ENCODE results near the gene NEDD4L.
"Not testable (repeated sequence)": the region's sequence is repeated elsewhere in the genome, so short reads cannot be mapped to it uniquely, and the experiment has no call there.

The NEDD4L gene

DNA sequence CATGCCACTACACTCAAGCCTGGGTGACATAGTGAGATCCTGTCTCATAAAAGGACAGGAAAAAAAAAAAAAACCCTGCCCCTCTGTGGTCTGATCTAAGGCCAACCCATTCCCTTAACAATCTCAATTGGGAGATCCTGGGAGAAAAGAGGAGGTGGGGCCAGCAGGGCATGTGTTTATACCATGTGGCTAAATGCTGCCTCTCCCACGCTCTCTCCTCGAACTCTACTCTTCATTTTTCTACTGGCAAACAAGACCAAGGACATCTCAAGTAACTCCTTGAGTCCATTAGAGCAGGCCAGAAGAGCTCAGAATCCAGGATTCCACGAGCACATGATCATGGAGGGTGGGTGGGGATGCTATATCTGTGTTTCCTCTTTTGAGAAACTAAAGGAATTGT lies 16.7 kb upstream of the NEDD4L start:
- no peak for DNase-seq

DNA sequence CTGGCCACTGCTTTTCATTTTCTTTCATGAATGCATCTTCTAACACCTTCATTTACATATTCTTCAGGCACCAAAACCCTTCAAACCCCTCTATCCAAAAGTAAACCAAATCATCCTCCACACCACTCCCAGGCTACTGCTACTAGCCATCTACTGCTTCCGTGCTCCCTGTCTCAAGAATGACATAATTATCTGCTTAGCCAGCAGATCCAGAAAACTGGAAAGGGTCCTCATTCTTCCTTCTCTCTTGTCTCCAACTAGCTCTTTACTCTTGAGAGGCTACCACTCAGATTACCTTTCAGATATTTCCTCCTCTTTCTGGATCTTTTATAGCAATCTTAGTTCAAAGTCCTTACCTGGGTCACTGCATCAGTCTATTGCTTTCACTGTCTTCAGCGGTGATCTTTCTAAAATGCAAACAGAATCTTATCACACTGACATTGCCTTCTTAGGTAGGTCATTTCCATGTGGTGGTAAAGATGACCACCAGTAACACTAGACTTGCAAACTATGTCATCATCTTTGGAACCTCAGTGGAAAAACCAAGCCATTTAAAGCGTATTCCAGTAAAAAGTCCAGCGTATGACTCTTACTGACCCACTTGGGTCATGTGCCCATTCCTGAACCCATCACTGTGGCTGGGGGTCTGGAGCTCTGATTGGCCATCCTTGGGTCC lies 15.8 kb upstream of the NEDD4L start:
- DNase-seq = no peak

DNA sequence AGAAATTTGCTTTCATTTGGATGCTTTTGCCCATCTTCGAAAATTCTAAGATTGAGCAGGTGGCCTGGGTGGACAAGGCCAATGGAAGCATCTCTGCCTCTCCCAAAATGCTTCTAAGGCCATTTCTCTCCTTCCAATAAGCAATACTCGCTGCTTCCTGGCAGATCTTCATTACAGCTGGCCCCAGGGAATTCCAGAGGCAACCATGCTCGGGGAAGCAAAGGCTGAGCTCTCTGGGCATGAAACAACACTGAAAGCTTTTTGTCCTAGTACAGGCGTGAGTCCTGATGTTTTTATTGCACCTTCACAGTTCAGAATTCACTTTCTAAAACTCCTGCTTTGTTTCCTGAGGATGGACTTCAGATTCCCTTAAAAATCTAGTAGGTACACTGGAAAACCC lies 11.8 kb upstream of the NEDD4L start:
- peak; percentile 19 for DNase-seq

DNA sequence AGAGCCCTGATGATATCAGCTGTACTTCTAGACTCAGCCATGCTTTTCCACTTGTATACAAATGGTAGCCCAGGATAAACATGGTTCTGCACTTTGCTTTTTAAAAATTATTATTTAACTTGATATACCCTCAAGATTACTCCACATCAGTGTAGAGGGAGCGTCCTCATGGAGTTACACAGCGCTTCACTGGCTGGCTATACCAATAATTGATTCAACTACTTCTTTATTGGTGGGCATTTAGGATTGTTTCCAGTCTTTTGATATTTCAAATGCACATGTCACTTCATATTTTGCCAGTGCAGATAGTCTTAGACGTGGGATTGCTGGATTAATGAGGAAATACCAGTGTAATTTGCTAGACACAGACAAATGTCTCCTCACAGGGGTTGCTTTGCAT lies 10.8 kb upstream of the NEDD4L start:
- DNase-seq = no peak

DNA sequence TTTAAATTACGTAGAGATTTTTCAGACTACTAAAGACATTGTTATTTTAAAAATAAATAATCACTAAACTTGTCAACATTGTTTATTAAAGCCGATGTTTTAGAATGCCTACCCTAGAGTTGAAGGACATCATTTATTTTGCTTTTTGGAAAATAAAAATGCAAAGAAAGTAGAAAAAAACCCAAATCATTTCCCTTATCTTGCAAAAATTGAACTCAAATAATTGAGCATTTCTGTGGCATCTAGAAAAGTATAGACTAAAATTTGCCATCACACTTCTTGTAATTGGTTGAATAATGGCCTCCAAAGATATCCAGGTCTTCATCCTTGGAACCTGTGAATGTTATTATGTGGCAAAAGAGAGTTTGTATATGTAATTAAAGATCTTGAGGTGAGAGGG lies 9.7 kb upstream of the NEDD4L start:
- no peak for DNase-seq

DNA sequence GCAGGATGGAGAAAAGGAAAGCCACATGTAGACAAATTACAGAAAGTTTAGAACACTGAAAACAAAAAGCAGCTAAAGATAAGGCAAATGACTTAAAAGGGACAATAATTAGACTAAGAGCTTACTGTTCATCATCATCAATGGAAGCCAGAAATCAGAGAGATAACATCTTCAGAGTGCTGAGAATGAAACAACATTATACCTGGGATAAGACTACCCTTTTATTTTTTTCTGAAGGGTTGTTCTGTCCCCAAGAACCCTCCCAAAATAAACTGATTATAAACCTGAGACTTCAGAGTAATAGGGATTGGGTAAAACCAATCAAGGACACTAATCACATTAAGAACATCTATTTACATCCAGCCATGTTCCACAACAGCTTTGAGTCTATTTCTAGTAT lies 6.9 kb upstream of the NEDD4L start:
- no peak for DNase-seq

DNA sequence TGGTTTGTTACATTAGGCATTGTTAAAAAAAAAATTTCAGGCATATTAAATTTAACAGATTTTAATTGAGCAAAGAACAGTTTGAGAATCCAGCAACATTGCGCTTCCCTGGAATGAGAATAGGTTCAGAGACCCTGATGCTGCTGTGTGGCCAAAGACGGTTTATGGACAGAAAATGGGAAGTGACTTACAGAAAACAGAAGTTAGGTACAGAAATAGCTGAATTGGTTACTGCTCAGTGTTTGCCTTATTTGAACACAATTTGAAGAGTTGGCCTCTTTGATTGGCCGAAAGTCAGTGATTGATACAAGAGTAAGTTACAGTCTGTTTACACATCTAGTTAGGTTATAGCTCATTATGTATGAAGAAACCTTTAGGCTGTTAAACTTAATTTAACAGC lies 6.0 kb upstream of the NEDD4L start:
- DNase-seq = no peak

- DNase-seq = peak; percentile 77
Observed at GRCh38 chr18:58041633-58042032, 2.4 kb upstream of the NEDD4L start.

- DNase-seq = no peak
Observed at GRCh38 chr18:58042826-58043490, 1.1 kb upstream of the NEDD4L start.

DNA sequence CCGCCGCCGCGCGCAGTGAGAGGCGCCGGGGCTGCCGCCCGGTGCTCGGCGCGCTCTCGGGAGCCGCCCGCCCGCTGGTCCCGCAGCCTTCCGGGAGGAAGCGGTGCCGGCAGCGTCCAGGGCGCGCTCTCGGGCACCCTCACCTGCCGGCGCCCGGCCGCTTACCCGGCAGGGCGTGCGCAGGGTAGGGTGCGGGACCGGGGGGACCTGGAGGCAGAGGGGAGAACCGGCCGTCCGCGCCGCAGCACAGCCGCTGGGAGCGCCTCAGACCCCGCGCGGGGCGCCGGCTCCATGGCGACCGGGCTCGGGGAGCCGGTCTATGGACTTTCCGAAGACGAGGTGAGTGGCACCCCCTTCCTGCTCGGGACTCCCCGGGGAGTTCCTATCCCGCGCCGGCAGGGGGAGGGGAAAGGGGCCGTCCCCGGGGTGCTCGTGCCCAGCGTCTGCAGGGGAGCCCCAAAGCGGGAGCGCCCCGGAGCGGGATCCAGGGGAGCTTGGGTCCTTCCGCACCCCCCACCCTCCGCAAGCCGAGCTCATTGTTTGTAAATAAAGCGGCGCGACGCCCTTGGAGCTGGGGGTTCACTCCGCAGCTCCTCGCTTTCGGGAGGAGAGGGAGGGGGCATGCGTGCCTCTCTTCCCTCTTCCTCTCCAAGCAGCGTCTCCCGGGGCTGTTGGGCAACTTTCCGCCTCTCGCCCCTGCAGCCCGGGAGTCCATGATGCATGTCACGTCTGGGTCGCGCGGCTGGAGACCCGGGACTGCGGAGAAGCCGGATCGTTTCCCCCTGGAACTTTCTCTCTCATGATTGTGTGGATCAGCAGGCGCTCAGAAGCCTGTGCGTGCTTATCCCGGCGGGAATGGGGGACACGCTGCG lies 580 bp downstream of the NEDD4L start:
- peak; percentile 63 for DNase-seq

- peak; percentile 90 for DNase-seq
Observed at GRCh38 chr18:58045242-58046092, 1.4 kb downstream of the NEDD4L start.

GRCh38 chr18:58046093-58046793 lies 2.2 kb downstream of the NEDD4L start:
- peak; percentile 25 for DNase-seq

DNA sequence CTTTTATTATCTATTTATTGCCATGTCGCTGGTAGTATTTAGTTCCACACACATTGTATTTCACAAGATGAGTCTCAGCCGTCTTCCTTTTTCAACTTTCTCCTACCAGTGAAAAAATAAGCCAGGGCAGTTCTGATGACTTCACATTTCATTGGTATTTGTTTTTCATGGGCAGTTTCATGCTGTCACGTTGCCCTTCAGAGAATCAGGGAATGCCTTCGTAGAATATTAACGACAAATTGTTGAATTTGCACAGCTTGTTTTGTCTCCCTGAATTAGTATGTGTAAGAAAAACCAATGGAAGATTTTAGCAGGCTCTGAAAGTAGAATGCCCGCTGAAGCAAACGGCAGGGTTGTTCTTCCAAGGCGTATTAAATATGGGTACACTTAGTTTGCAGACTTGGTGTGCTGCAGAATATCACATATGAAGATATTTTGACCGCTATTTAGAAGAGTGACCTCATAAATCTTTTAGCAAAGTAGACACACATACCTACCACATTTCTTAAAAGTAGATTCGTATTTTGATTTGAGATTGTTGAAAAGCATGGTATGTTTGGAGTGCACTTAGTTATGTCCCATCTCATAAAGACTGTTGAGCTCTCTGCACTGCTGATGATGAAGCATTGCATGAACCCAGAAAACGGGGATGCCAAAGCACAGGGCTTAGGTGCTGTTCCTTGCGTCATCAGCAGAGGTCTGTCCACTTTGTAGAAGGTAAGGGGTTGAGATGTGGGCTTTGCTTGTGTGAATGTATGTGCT lies 2.9 kb downstream of the NEDD4L start:
- no peak for DNase-seq

GRCh38 chr18:58047556-58047882 lies 3.5 kb downstream of the NEDD4L start:
- DNase-seq = no peak

DNA sequence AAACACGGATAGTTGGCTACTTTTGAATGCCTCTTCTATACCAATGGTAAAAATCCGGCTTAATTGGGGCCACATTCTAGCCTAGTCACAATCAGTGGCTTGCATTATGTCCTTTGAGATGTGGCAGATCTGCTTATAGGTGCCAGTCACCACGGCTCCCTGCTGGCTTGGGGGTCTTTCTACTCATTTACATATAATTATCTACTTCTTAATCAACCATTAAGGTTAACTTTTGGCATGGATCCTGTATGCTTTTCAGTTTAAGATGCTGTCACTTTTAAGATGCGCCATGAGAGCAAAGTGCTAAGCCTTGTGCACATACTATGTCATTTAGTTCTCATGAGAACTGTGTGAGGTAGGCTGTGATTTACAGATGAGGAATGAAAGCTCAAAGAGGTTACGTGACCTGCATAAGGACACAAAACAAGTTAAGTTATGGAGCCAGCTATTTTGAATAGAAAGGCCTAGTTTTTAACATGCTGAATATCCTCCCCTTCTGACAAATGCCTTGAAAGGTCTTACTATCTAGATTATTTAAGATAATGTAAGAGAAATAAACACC lies 4.1 kb downstream of the NEDD4L start:
- no peak for DNase-seq

GRCh38 chr18:58049000-58049688 lies 5.1 kb downstream of the NEDD4L start:
- no peak for DNase-seq

GRCh38 chr18:58050963-58051362 lies 6.9 kb downstream of the NEDD4L start:
- DNase-seq = not testable (repeated sequence)

GRCh38 chr18:58051765-58052460 lies 7.9 kb downstream of the NEDD4L start:
- no peak for DNase-seq

GRCh38 chr18:58052960-58053359 lies 8.9 kb downstream of the NEDD4L start:
- no peak for DNase-seq
